ENCODE data around the gene TTC34.
"Not testable (repeated sequence)": the region's sequence is repeated elsewhere in the genome, so short reads cannot be mapped to it uniquely, and the experiment has no call there.

TTC34 gene

GRCh38 chr1:2796890-2797740 is 4.4 kb downstream of the TTC34 start:
- DNase-seq (ENCODE audit: low read depth in 2 of 2), result no peak

- DNase-seq (ENCODE audit: low read depth in 2 of 2), result no peak
Measured at GRCh38 chr1:2795926-2796325, 5.6 kb downstream of the TTC34 start.

DNA sequence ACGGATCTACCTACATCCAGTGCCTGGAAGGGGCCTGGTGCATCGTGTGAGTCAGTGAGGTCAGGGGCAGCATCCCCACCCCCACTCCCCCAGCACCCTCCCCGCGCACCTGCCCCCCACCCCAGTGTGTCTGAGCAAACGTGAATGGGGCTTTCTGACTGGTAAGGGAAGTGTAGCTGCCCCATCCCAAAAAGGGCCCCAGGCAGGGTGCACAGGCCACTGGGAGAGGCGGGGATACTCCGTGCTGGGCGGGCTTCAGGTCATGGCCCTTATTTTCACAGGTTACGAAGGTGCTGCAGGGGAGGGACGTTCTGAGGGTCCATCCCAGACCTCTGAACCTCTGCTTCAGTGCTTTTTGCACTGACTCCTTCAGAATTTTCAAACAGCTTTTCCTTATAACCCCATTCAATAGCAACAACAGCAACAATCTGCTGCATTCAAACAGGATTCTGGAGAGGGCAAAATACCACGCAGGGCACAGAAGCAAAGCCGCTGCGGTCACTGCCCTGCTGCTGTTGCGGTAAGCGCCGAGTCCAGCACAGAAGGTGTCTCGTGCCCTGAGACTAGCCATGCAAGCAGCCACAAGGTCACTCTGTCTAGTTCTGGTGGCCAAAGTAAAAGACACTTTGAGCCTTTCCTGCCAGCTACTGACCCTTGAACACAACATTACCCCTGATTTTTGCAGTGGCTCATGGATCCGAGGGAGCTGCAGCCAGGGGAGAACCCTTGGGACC is 10.3 kb downstream of the TTC34 start:
- no peak for DNase-seq (ENCODE audit: low read depth in 2 of 2)

DNA sequence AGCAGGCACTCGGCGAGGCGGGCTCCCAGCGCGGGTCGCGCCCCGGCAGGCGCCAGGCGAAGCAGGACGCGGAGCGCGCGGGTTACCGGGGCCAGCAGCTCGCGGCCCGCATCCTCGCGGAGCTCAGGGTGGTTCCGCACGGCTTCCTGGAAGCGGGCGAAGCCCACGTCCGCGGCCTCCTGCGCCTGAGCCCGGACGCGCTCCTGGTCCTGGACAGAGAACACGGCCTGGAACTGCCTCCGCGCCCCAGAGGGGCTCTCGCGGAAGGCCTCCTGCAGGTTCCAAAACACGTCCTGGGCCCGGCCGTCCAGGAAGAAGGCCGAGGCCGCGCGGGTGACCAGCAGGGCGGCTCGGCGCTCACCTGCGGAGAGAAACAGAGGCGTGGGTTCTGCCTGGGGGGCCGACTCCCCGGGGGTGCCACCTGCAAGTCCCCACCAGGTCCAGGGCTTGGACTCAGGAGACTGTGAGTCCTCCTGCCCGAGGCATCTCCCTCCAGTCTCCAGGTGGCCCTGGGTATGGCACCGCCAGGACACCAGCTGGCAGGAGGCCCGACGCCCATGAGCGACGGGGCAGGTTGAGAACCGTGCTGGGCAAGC is 11.4 kb downstream of the TTC34 start:
- DNase-seq (ENCODE audit: low read depth in 2 of 2), result no peak

- no peak for DNase-seq (ENCODE audit: low read depth in 2 of 2)
Measured at GRCh38 chr1:2789164-2789985, 12.1 kb downstream of the TTC34 start.

DNA sequence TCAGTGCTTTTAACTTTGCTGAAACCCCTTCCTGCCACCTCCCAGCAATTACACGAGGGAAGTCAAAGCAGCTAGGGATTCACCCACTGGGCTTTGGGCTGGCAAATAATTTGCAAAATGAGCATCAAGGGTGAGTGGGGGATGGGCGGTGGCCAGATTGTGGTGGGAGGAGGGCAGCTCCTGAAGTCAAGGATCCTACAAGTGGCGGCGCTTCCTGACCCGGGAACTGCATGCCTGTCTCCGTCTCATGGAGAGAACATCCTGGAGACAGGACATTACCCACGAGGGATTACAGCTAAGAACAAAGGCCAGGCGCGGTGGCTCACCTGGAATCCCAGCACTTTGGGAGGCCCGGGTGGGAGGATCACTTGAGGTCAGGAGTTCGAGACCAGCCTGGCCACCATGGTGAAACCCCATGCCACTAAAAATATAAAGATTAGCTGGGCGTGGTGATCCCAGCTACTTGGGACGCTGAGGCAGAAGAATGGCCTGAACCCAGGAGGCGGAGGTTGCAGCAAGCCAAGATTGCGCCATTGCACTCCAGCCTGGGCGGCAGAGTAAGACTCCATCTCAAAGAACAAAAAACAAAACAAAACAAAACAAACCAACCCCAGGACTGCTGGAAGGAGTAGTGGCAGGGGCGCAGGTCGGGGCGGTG is 12.9 kb downstream of the TTC34 start:
- DNase-seq (ENCODE audit: low read depth in 2 of 2), result no peak

- no peak for DNase-seq (ENCODE audit: low read depth in 2 of 2)
Measured at GRCh38 chr1:2787163-2787911, 14.2 kb downstream of the TTC34 start.

- peak; percentile 52 to 67 for DNase-seq (ENCODE audit: low read depth in 2 of 2)
Measured at GRCh38 chr1:2786329-2787162, 14.9 kb downstream of the TTC34 start.

DNA sequence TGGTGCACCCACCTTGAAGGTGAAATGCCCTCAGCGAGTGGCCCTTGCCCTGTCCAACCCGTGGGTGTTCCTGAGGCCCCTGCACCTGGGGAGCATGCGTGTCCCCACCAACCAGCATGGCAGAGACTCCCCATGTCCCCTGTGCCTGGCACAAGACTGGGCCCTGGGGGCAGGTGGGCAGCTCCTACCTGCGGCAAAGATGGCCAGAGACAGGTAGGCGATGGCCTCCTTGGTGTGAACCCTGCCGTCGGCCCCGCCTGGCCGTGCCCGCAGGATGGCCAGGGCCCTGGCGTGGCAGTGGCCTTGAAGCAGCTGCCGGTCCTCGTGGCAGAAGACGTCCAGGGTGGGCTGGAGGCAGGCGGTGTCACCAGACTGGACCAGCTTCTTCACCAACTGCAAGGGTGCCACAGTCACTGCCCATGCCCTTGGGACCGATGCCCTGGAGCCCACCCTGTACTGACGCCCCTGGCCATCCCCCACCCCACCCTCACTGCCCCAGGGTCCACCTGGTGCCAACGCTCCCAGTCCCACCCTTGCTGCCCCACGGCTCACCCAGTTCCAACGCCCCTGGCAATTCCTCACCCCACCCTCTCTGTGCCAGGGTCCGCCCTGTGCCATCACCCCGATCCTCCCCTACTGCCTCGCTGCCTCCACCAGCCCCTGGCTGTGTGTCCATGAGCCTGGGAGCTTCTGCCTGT is 15.7 kb downstream of the TTC34 start:
- no peak for DNase-seq (ENCODE audit: low read depth in 2 of 2)

DNA sequence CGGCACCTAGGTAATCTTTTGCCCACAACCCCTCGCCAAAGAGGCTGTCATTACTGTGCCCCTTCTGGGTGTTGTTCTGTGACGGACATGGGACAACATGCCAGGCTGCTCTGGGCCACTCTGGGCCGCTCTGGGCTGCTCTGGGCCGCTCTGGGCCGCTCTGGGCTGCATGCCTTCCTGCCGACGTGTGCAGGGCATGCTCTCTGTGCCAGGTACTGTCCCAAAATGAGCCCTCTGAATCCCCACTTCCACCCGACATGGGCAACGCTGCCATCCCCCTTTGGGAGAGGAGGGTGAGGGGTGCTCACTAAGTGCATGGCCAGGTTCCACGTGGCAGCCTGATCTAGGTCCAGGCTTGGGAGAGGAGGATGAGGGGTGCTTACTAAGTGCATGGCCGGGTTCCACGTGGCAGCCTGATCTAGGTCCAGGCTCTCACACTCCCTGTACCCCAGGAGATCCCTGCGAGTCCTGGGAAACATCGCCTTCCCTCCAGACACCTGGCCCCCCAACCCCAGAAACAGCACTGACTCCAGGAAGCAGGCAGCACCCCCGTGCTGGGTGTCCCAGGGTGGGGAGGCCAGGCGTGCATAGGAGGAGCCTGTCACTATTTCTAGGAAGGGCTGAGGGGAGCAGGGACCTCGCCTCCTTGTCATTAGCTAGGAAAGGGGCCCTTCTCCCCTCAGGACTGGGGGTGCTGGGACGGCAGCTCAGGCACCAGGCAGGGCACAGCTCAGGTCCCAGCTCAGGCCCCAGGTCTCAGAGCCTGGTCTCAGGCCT is 16.5 kb downstream of the TTC34 start:
- DNase-seq (ENCODE audit: low read depth in 2 of 2), result no peak

DNA sequence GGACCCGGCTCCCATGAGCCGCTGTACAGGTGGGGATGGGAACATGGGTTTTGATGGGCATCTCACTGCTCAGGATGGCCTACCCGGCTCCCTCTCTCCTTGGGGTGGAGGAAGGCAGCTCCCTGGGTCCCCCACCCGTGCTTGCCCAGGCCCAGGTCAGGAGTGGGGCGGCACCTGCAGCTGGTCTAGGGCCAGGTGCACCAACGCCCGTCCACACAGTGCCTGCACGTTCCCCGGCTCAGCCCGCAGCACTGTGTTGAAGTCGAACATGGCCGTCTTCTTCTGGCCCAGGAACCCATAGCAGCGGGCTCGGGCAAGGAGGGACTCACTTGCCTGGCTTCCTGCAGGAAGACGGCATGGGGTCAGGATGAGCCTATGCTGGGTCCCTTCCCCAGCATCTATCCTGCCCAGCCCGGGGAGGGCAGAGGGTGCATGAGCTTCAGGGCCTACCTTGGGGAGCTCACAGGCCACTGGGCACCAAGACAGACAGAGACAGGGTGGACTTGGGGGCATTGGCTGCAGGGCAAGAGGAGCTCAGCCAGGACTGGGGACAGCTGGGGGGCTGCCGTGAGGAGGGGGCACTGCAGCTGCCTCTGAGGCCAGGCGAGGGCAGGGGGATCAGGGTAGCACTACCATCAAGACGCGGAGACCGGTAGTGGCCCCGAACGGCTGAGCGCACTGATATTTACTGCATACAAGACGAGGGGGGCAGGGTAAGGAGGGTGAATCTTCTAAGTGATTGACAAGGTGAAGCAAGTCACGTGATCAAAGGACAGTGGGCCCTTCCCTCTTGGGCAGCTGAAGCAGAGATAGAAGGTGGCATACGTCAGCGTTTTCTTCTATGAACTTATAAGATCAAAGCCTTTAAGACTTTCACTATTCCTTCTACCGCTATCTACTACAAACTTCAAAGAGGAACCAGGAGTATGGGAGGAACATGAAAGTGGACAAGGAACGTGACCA is 17.8 kb downstream of the TTC34 start:
- no peak for DNase-seq (ENCODE audit: low read depth in 2 of 2)

- no peak for DNase-seq (ENCODE audit: low read depth in 2 of 2)
Measured at GRCh38 chr1:2783069-2783434, 18.4 kb downstream of the TTC34 start.

- DNase-seq (ENCODE audit: low read depth in 2 of 2), result no peak
Measured at GRCh38 chr1:2781627-2782026, 19.9 kb downstream of the TTC34 start.

DNA sequence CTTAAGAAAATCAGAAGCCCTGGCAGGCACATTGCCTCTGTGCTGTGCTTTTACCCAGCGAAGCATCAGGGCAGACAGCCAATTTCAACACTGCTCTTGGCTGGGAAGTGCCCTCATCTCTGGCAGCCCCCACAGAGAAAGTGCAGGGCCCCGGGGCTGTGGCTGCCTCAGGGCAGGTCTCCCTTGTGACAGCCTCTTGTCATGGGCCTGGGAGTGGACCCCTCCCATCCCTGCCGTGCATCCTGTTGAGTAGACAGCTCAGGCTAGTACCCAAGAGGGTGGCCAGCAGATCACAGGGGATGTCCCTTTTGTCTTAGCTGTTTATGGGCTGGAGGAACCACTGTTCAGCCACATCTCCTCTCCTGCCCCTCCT is 23.3 kb downstream of the TTC34 start:
- DNase-seq (ENCODE audit: low read depth in 2 of 2), result no peak

GRCh38 chr1:2777424-2778219 is 23.9 kb downstream of the TTC34 start:
- DNase-seq (ENCODE audit: low read depth in 2 of 2), result no peak

DNA sequence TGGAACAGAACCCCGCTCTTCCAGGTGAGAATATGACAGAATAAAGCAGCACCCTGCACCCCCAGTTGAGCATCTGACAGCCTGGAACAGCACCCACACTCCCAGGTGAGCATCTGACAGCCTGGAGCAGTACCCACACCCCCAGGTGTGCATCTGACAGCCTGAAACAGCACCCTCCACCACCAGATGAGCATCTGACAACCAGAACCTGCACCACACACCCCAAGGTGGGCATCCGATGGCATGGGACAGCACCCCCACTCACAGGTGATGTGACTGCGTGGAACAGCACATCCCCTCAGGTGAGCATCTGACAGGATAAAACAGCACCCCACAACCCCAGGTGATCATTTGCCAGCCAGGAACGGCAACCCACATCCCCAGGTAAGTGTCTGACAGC is 26.2 kb downstream of the TTC34 start:
- not testable (repeated sequence) for DNase-seq (ENCODE audit: low read depth in 2 of 2)

Measured in stimulated activated CD8-positive, alpha-beta memory T cell treated with anti-CD3 and anti-CD28 coated beads, Interleukin-7, amount 100 ng/mL, for 1 hour (primary cell).